Thyroid gland (tissue), 4 donors: ENCODE results near the gene PCDHB16. TPM values are rescaled to one million over a fixed set of nuclear protein-coding genes. Genes with fewer than 3 reads are reported as not detected.
A peak's percentile ranks its signal among the peaks of the same experiment; 100 is the strongest.
"Not testable (repeated sequence)": the region's sequence is repeated elsewhere in the genome, so short reads cannot be mapped to it uniquely, and the experiment has no call there.

Experiments used
- DNase-seq, 2 donors: peaks; one replicate each; pipeline ENCODE4 v3.0.0-alpha.2; 2019
- H3K27ac ChIP-seq, 3 donors: fragments of 200-600 bp; sonication (generic); 1 replicate in 2 of 3; 2 replicates in 1 of 3; pipeline ENCODE4 v1.5.1; 2016 to 2019; ENCODE audit warnings: mild to moderate bottlenecking in 1 of 3, moderate library complexity in 1 of 3
- H3K27me3 ChIP-seq: fragments of 200-600 bp; sonication (generic); one replicate; pipeline ENCODE4 v1.5.1; 2019
- H3K36me3 ChIP-seq, 2 donors: fragments of 200-600 bp; sonication (generic); one replicate each; pipeline ENCODE4 v1.5.1; 2016 to 2019
- H3K4me1 ChIP-seq, 2 donors: fragments of 200-600 bp; sonication (generic); one replicate each; pipeline ENCODE4 v1.5.1; 2017 to 2019
- H3K4me3 ChIP-seq, 3 donors: fragments of 200-600 bp; sonication (generic); replicated peaks in 1 of 3; 1 replicate in 2 of 3; 2 replicates in 1 of 3; pipeline ENCODE4 v1.5.1; 2016; ENCODE audit warnings: mild to moderate bottlenecking in 1 of 3
- H3K9me3 ChIP-seq: fragments of 200-600 bp; sonication (generic); one replicate; pipeline ENCODE4 v1.5.1; 2017
- CTCF ChIP-seq, 6 experiments: fragments of 200-600 bp in 3 of 6; fragments of 450-650 bp in 3 of 6; sonication (generic) in 3 of 6; IDR thresholded peaks; one replicate each; pipeline ENCODE4 v1.5.1; 2016 to 2019; ENCODE audit warnings: antibody characterized with exemption in 6 of 6, mild to moderate bottlenecking in 2 of 6, inconsistent platforms in 1 of 6, moderate library complexity in 1 of 6
- POLR2A ChIP-seq, 2 donors: fragments of 450-650 bp; IDR thresholded peaks; one replicate each; pipeline ENCODE4 v1.6.1; 2017; ENCODE audit warnings: antibody characterized with exemption in 2 of 2, mild to moderate bottlenecking in 2 of 2, moderate library complexity in 1 of 2
- WGBS, 2 donors: methylation state at CpG; one replicate each; pipeline ENCODE4 v1.1.5; 2017; 5-methylcytosine and 5-hydroxymethylcytosine counted together
- intact Hi-C: fragments of 100-400 bp; cut with DNase I; formaldehyde crosslinking; loops from one replicate; pipeline ENCODE4 v1.15.1; 2023
- total RNA-seq, 4 donors: library from RNA; depleted of rRNA; stranded (reverse); fragments of >200 nt; gene quantifications; one replicate each; pipeline ENCODE4 v1.2.3, GENCODE V29; 2016

The PCDHB16 gene
- total RNA-seq, 4 donors from 2014 or later: 3.5 to 4.8 (median 4.1) TPM

GRCh38 chr5:141196363-141196762 is 14.2 kb downstream of the PCDHB16 start:
- Histone ChIP-seq H3K4me1 (no peaks in the 10 kb centered on the region), H3K9me3 (no peaks in the 10 kb centered on the region), H3K36me3 (no peaks in the 10 kb centered on the region), H3K27ac (no peak overlapping the region), H3K4me3 (no peak overlapping the region), H3K27me3 (no peaks in the 10 kb centered on the region)
- no peak for TF ChIP-seq CTCF (IDR thresholded peaks at IDR 0.05)
- TF ChIP-seq POLR2A (IDR thresholded peaks at IDR 0.05): no peak
- intact Hi-C loops: no loop called here
- WGBS, 2 donors: 43 to 72% methylated on average over 3 of the region's 3 CpGs
- DNase-seq: no peak

GRCh38 chr5:141199359-141200235 is 17.4 kb downstream of the PCDHB16 start, which contains the start of gene PCDHB11:
Gene PCDHB11, plus strand, starts transcription at chr5:141199627. Its CDS starts 148 bp downstream, at chr5:141199775.
- Histone ChIP-seq H3K36me3 (no peaks in the 10 kb centered on the region), H3K4me1 (no peaks in the 10 kb centered on the region), H3K27ac (no peak within 1 kb of the TSS), H3K4me3 (no peak within 1 kb of the TSS), H3K27me3 (no peaks in the 10 kb centered on the region), H3K9me3 (no peaks in the 10 kb centered on the region)
- no peak for DNase-seq
- intact Hi-C loops: no loop called here
- TF ChIP-seq CTCF (IDR thresholded peaks at IDR 0.05) (peak in 1 of 6 experiments; percentile 7), POLR2A (IDR thresholded peaks at IDR 0.05) (no peak)
- WGBS, 2 donors: 27 to 51% methylated on average over 21 of the region's 21 CpGs

- H3K36me3 ChIP-seq, H3K27ac ChIP-seq, H3K9me3 ChIP-seq, H3K4me3 ChIP-seq, H3K27me3 ChIP-seq, DNase-seq, intact Hi-C loops, H3K4me1 ChIP-seq: not testable (repeated sequence)
- 22 to 43% methylated on average over 17 to 29 of the region's 38 CpGs for WGBS, 2 donors
Measured at GRCh38 chr5:141201126-141201525, 18.9 kb downstream of the PCDHB16 start.

- DNase-seq, H3K36me3 ChIP-seq, H3K4me3 ChIP-seq, intact Hi-C loops, H3K4me1 ChIP-seq, H3K9me3 ChIP-seq, H3K27me3 ChIP-seq, H3K27ac ChIP-seq: not testable (repeated sequence)
- WGBS, 2 donors: 32 to 52% methylated on average over 8 to 12 of the region's 35 CpGs
Measured at GRCh38 chr5:141201646-141202045, 19.5 kb downstream of the PCDHB16 start.

GRCh38 chr5:141208478-141208877 is 26.3 kb downstream of the PCDHB16 start, which contains the start of gene PCDHB12:
Gene PCDHB12, plus strand, starts transcription at chr5:141208719. Its CDS starts 189 bp downstream, at chr5:141208908.
- no peaks in the 10 kb centered on the region for H3K9me3 ChIP-seq
- no peak within 1 kb of the TSS for H3K27ac ChIP-seq
- H3K4me1 ChIP-seq: no peaks in the 10 kb centered on the region
- H3K36me3 ChIP-seq: no peaks in the 10 kb centered on the region
- no peaks in the 10 kb centered on the region for H3K27me3 ChIP-seq
- no peak for DNase-seq
- intact Hi-C loops: no loop called here
- 18 to 28% methylated on average over 11 of the region's 11 CpGs for WGBS, 2 donors
- TF ChIP-seq POLR2A (IDR thresholded peaks at IDR 0.05): no peak
- peak in 1 of 6 experiments; percentile 10 for TF ChIP-seq CTCF (IDR thresholded peaks at IDR 0.05)
- no peak within 1 kb of the TSS for H3K4me3 ChIP-seq

GRCh38 chr5:141210281-141210680 is 28.1 kb downstream of the PCDHB16 start:
- H3K27me3 ChIP-seq, H3K27ac ChIP-seq, DNase-seq, H3K4me1 ChIP-seq, H3K36me3 ChIP-seq, H3K4me3 ChIP-seq, intact Hi-C loops, H3K9me3 ChIP-seq: not testable (repeated sequence)
- WGBS, 2 donors: 10 to 70% methylated on average over 2 to 24 of the region's 39 CpGs

- H3K36me3 ChIP-seq, H3K27me3 ChIP-seq, intact Hi-C loops, H3K9me3 ChIP-seq, H3K4me3 ChIP-seq, DNase-seq, H3K27ac ChIP-seq, H3K4me1 ChIP-seq: not testable (repeated sequence)
- whole genome bisulfite sequencing, 2 donors: 11 to 45% methylated on average over 4 to 20 of the region's 27 CpGs
Measured at GRCh38 chr5:141210849-141211248, 28.7 kb downstream of the PCDHB16 start.
